K562 (cell line): ENCODE data around the gene LYPD4. TPM values are rescaled to one million over a fixed set of nuclear protein-coding genes. Genes with fewer than 3 reads are reported as not detected.
A peak's percentile ranks its signal among the peaks of the same experiment; 100 is the strongest.

ENCODE experiments used
- ARID1B ChIP-seq: fragments of 450-650 bp; IDR thresholded peaks from 2 replicates; pipeline ENCODE4 v1.6.1; 2016; ENCODE audit warnings: antibody characterized with exemption, mild to moderate bottlenecking, inconsistent platforms
- CHAMP1 ChIP-seq: fragments of 450-650 bp; IDR thresholded peaks from 2 replicates; pipeline ENCODE4 v1.6.1; 2016; ENCODE audit warnings: mild to moderate bottlenecking
- COPS2 ChIP-seq: fragments of 450-650 bp; conservative IDR thresholded peaks from 2 replicates; pipeline ENCODE4 v1.6.1; 2016; ENCODE audit warnings: mild to moderate bottlenecking, moderate library complexity
- DIDO1 ChIP-seq: fragments of 450-650 bp; IDR thresholded peaks from 2 replicates; pipeline ENCODE4 v1.6.1; 2016; ENCODE audit warnings: low read depth, missing biosample characterization, missing genetic modification characterization
- EP300 ChIP-seq: IDR thresholded peaks from 2 replicates; pipeline ENCODE4 v1.6.1; 2012; ENCODE audit warnings: low read length, improper control_type of control experiment
- FOXA1 ChIP-seq: fragments of 450-650 bp; IDR thresholded peaks from 2 replicates; pipeline ENCODE4 v1.6.1; 2016; ENCODE audit warnings: mild to moderate bottlenecking, borderline replicate concordance
- FOXJ3 ChIP-seq: sonication (generic); formaldehyde crosslinking; IDR thresholded peaks from 2 replicates; pipeline ENCODE4 v1.4.0; 2020; ENCODE audit warnings: mild to moderate bottlenecking, missing genetic modification reagents
- FOXP4 ChIP-seq: sonication (generic); formaldehyde crosslinking; IDR thresholded peaks from 2 replicates; pipeline ENCODE4 v1.8.0; 2022; ENCODE audit warnings: mild to moderate bottlenecking, missing genetic modification reagents, borderline replicate concordance
- ILK ChIP-seq: fragments of 450-650 bp; IDR thresholded peaks from 2 replicates; pipeline ENCODE4 v1.6.1; 2016; ENCODE audit warnings: missing genetic modification characterization, low read depth, mild to moderate bottlenecking, missing compliant biosample characterization, moderate library complexity, borderline replicate concordance
- IRF2 ChIP-seq: sonication (generic); formaldehyde crosslinking; IDR thresholded peaks from 2 replicates; pipeline ENCODE4 v1.8.1; 2022; ENCODE audit warnings: mild to moderate bottlenecking, missing genetic modification reagents
- KLF16 ChIP-seq: IDR thresholded peaks from 2 replicates; pipeline ENCODE4 v1.6.1; 2016; ENCODE audit warnings: antibody characterized with exemption
- MTF1 ChIP-seq: fragments of 250-450 bp; sonication (Bioruptor Pico); IDR thresholded peaks from 2 replicates; pipeline ENCODE4 v1.9.0; 2021; ENCODE audit warnings: moderate library complexity, mild to moderate bottlenecking, inconsistent platforms, borderline replicate concordance
- NFYB ChIP-seq: IDR thresholded peaks from 2 replicates; pipeline ENCODE4 v1.6.1; 2011; ENCODE audit warnings: mild to moderate bottlenecking, moderate library complexity; ENCODE audit not compliant: insufficient read length; ENCODE audit errors: extremely low read depth
- PHTF2 ChIP-seq: fragments of 250-450 bp; sonication (Bioruptor Pico); IDR thresholded peaks from 2 replicates; pipeline ENCODE4 v1.5.0; 2021; ENCODE audit warnings: mild to moderate bottlenecking
- POLR2G ChIP-seq: fragments of 200-400 bp; formaldehyde crosslinking; IDR thresholded peaks from 2 replicates; pipeline ENCODE4 v1.6.1; 2017; ENCODE audit warnings: low read depth, mild to moderate bottlenecking, antibody characterized with exemption, low read length, moderate library complexity
- TBP ChIP-seq: optimal IDR thresholded peaks from 2 replicates; pipeline ENCODE3; 2011; ENCODE audit warnings: low read depth, low read length, improper control_type of control experiment
- TCF7 ChIP-seq: sonication (generic); IDR thresholded peaks from 2 replicates; pipeline ENCODE4 v1.6.1; 2016; ENCODE audit warnings: antibody characterized with exemption, borderline replicate concordance
- TGIF2 ChIP-seq: sonication (generic); formaldehyde crosslinking; IDR thresholded peaks from 2 replicates; pipeline ENCODE4 v1.8.1; 2022; ENCODE audit warnings: mild to moderate bottlenecking, missing genetic modification reagents, moderate library complexity
- XRCC3 ChIP-seq: fragments of 450-650 bp; IDR thresholded peaks from 2 replicates; pipeline ENCODE4 v1.6.1; 2017; ENCODE audit warnings: mild to moderate bottlenecking, moderate library complexity
- ZBTB34 ChIP-seq: fragments of 250-450 bp; sonication (Bioruptor Pico); IDR thresholded peaks from 2 replicates; pipeline ENCODE4 v1.8.0; 2021; ENCODE audit warnings: mild to moderate bottlenecking, moderate library complexity
- ZFP36 ChIP-seq: fragments of 150-350 bp; IDR thresholded peaks from 2 replicates; pipeline ENCODE4 v1.6.1; 2018; ENCODE audit warnings: low read length, low read depth; ENCODE audit not compliant: partially characterized antibody
- ZKSCAN1 ChIP-seq: fragments of 150-350 bp; IDR thresholded peaks from 2 replicates; pipeline ENCODE4 v1.6.1; 2016; ENCODE audit warnings: low read depth, low read length
- ZNF143 ChIP-seq: sonication (generic); formaldehyde crosslinking; IDR thresholded peaks from 2 replicates; pipeline ENCODE4 v1.9.0; 2022; ENCODE audit warnings: mild to moderate bottlenecking, missing genetic modification reagents
- ZNF699 ChIP-seq: fragments of 250-450 bp; sonication (Bioruptor Pico); IDR thresholded peaks from 2 replicates; pipeline ENCODE4 v1.8.0; 2021; ENCODE audit warnings: mild to moderate bottlenecking, moderate library complexity; ENCODE audit not compliant: insufficient replicate concordance
- polyA plus RNA-seq, 8 experiments: library from polyadenylated mRNA; depleted of rRNA in 4 of 8; stranded (reverse) in 5 of 8; unstranded in 3 of 8; fragments of >200 nt; fragmentation: Nextera tagmentation in 2 of 8; fragmentation: Illumina TruSeq in 1 of 8; extraction: Ambion mirVana in 2 of 8; extraction: Trizol in 1 of 8; gene quantifications; 2 replicates each; pipeline versions ENCODE4 v1.2.1 to v1.2.3, GENCODE V29; 2011 to 2014; ENCODE audit warnings: inconsistent platforms in 1 of 8, missing spikeins in 1 of 8
- total RNA-seq, 7 experiments: library from RNA; depleted of rRNA in 6 of 7; stranded (reverse); fragments of >200 nt in 6 of 7; fragmentation: Illumina TruSeq in 2 of 7; extraction: Trizol in 2 of 7; gene quantifications; 2 replicates each; pipeline versions ENCODE4 v1.2.1 to v1.2.3, GENCODE V29; 2011 to 2021; ENCODE audit warnings: low replicate concordance in 1 of 7

LYPD4 gene
- total and polyA plus RNA-seq, 9 of the 15 experiments (the other 6 are each of a cell fraction or from before 2014, with no cell fraction given) = 0.11 TPM; not detected in 8

GRCh38 chr19:41859618-41860418, 15.3 kb upstream of the LYPD4 start, which contains the start of gene RPS19 (continued):
- TF ChIP-seq FOXJ3 (CRISPR knock-in tag) (no peak), ARID1B (peak; percentile 61; the same call in 1 of the 2 replicates), NFYB (no peak), ZKSCAN1 (no peak), FOXP4 (CRISPR knock-in tag) (no peak), FOXA1 (no peak), MTF1 (CRISPR knock-in tag) (no peak), ILK (tag) (no peak), ZNF699 (CRISPR knock-in tag) (no peak), CHAMP1 (no peak), KLF16 (no peak), TCF7 (no peak), ZNF143 (CRISPR knock-in tag) (no peak), POLR2G (peak; percentile 100), ZBTB34 (CRISPR knock-in tag) (no peak), DIDO1 (tag) (peak; percentile 79; the same call in 1 of the 2 replicates), COPS2 (no peak), ZFP36 (no peak), TGIF2 (CRISPR knock-in tag) (no peak; the same call in 1 of the 2 replicates), EP300 (peak; percentile 40), XRCC3 (no peak), IRF2 (CRISPR knock-in tag) (no peak), TBP (no peak), PHTF2 (CRISPR knock-in tag) (no peak)
